K562 (cell line): ENCODE results near the gene SNRPD2. TPM values are rescaled to one million over a fixed set of nuclear protein-coding genes. Genes with fewer than 3 reads are reported as not detected.
A peak's percentile ranks its signal among the peaks of the same experiment; 100 is the strongest.

ENCODE experiments used
- ARID2 ChIP-seq: fragments of 450-650 bp; IDR thresholded peaks from 2 replicates; pipeline ENCODE4 v1.6.1; 2017; ENCODE audit warnings: antibody characterized with exemption, mild to moderate bottlenecking
- BRCA1 ChIP-seq, 2 experiments: fragments of 450-650 bp in 1 of 2; sonication (generic) in 1 of 2; formaldehyde crosslinking in 1 of 2; IDR thresholded peaks; 2 replicates each; pipeline versions ENCODE4 v1.5.0 to v1.6.1; 2017 to 2020; ENCODE audit warnings: mild to moderate bottlenecking in 1 of 2, missing genetic modification reagents in 1 of 2
- ELF1 ChIP-seq: fragments of 200-800 bp; sonication (Bioruptor generic); IDR thresholded peaks from 2 replicates; pipeline ENCODE4 v1.6.1; 2016; ENCODE audit warnings: missing genetic modification characterization, missing compliant biosample characterization
- ELF4 ChIP-seq: fragments of 450-650 bp; formaldehyde crosslinking; IDR thresholded peaks from 2 replicates; pipeline ENCODE4 v1.4.0; 2022; ENCODE audit warnings: missing genetic modification characterization
- JUND ChIP-seq, 2 experiments: IDR thresholded peaks; 2 replicates in 1 of 2; 3 replicates in 1 of 2; pipeline ENCODE4 v1.6.1; 2011; ENCODE audit warnings: borderline replicate concordance in 2 of 2, low read depth in 2 of 2, low read length in 2 of 2, improper control_type of control experiment in 1 of 2, missing biosample characterization in 1 of 2, missing genetic modification characterization in 1 of 2, missing genetic modification reagents in 1 of 2
- NONO ChIP-seq, 2 experiments: fragments of 200-400 bp in 1 of 2; fragments of 450-650 bp in 1 of 2; formaldehyde crosslinking in 1 of 2; IDR thresholded peaks; 2 replicates each; pipeline ENCODE4 v1.6.1; 2017; ENCODE audit warnings: low read depth in 2 of 2, mild to moderate bottlenecking in 2 of 2, moderate library complexity in 2 of 2, low read length in 1 of 2
- RBFOX2 ChIP-seq: fragments of 200-400 bp; formaldehyde crosslinking; IDR thresholded peaks from 2 replicates; pipeline ENCODE4 v1.6.1; 2017; ENCODE audit warnings: low read depth, mild to moderate bottlenecking, low read length, moderate library complexity
- SMARCA4 ChIP-seq: fragments of 450-650 bp; IDR thresholded peaks from 2 replicates; pipeline ENCODE4 v1.6.1; 2016
- TCFL5 ChIP-seq: fragments of 250-450 bp; sonication (Bioruptor Pico); conservative IDR thresholded peaks from 2 replicates; pipeline ENCODE4 v1.6.1; 2021; ENCODE audit warnings: mild to moderate bottlenecking, moderate library complexity, matching md5 sums
- TEAD4 ChIP-seq, 2 experiments: sonication (generic) in 1 of 2; formaldehyde crosslinking in 1 of 2; IDR thresholded peaks; 2 replicates each; pipeline versions ENCODE4 v1.6.1 to v1.8.0; 2012 to 2022; ENCODE audit warnings: borderline replicate concordance in 1 of 2, inconsistent platforms in 1 of 2, low read length in 1 of 2, mild to moderate bottlenecking in 1 of 2, missing genetic modification reagents in 1 of 2
- ZFP36 ChIP-seq: fragments of 150-350 bp; IDR thresholded peaks from 2 replicates; pipeline ENCODE4 v1.6.1; 2018; ENCODE audit warnings: low read length, low read depth; ENCODE audit not compliant: partially characterized antibody
- ZNF140 ChIP-seq: fragments of 250-450 bp; sonication (Bioruptor Pico); IDR thresholded peaks from 2 replicates; pipeline ENCODE4 v1.8.0; 2021; ENCODE audit warnings: moderate library complexity, mild to moderate bottlenecking, inconsistent platforms
- polyA plus RNA-seq, 8 experiments: library from polyadenylated mRNA; depleted of rRNA in 4 of 8; stranded (reverse) in 5 of 8; unstranded in 3 of 8; fragments of >200 nt; fragmentation: Nextera tagmentation in 2 of 8; fragmentation: Illumina TruSeq in 1 of 8; extraction: Ambion mirVana in 2 of 8; extraction: Trizol in 1 of 8; gene quantifications; 2 replicates each; pipeline versions ENCODE4 v1.2.1 to v1.2.3, GENCODE V29; 2011 to 2014; ENCODE audit warnings: inconsistent platforms in 1 of 8, missing spikeins in 1 of 8
- total RNA-seq, 7 experiments: library from RNA; depleted of rRNA in 6 of 7; stranded (reverse); fragments of >200 nt in 6 of 7; fragmentation: Illumina TruSeq in 2 of 7; extraction: Trizol in 2 of 7; gene quantifications; 2 replicates each; pipeline versions ENCODE4 v1.2.1 to v1.2.3, GENCODE V29; 2011 to 2021; ENCODE audit warnings: low replicate concordance in 1 of 7
- TF ChIP-seq, protein P1 (sequence below): sonication (generic); formaldehyde crosslinking; IDR thresholded peaks from 2 replicates; pipeline ENCODE4 v1.5.0; 2020; ENCODE audit warnings: missing genetic modification reagents
- TF ChIP-seq, protein P2 (sequence below): fragments of 200-800 bp; sonication (Bioruptor generic); IDR thresholded peaks from 2 replicates; pipeline ENCODE4 v1.6.1; 2016; ENCODE audit warnings: missing genetic modification characterization, missing compliant biosample characterization
- TF ChIP-seq, protein P3 (sequence below), 2 experiments: fragments of 450-650 bp in 1 of 2; sonication (generic) in 1 of 2; formaldehyde crosslinking in 1 of 2; IDR thresholded peaks in 1 of 2; conservative IDR thresholded peaks in 1 of 2; 2 replicates each; pipeline versions ENCODE4 v1.6.1 to v1.8.1; 2016 to 2023; ENCODE audit warnings: mild to moderate bottlenecking in 2 of 2, moderate library complexity in 2 of 2, inconsistent platforms in 1 of 2, missing genetic modification reagents in 1 of 2
- TF ChIP-seq, protein P4 (sequence below): fragments of 200-800 bp; sonication (Bioruptor generic); IDR thresholded peaks from 2 replicates; pipeline ENCODE4 v1.6.1; 2017; ENCODE audit warnings: missing genetic modification characterization, missing compliant biosample characterization

Gene SNRPD2
- total and polyA plus RNA-seq, 9 of the 15 experiments (the other 6 are each of a cell fraction or from before 2014, with no cell fraction given): 728 to 4,411 (median 1,029) TPM

DNA sequence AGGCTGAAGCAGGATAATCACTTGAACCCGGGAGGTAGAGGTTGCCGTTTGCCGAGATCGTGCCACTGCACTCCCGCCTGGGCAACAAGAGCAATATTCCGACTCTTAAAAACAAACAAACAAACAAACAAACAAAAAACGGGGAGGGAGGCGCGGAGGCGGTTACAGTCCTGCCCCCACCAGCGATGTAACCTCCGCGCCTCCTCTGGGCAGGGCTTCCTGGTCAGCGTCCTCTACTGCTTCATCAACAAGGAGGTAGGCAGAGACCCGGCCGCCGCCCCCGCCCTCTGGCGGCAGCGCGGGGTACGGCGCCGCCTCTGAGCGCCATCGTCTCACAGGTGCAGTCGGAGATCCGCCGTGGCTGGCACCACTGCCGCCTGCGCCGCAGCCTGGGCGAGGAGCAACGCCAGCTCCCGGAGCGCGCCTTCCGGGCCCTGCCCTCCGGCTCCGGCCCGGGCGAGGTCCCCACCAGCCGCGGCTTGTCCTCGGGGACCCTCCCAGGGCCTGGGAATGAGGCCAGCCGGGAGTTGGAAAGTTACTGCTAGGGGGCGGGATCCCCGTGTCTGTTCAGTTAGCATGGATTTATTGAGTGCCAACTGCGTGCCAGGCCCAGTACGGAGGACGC lies 10.2 kb downstream of the SNRPD2 start (continued):
- TF ChIP-seq, protein P1, sequence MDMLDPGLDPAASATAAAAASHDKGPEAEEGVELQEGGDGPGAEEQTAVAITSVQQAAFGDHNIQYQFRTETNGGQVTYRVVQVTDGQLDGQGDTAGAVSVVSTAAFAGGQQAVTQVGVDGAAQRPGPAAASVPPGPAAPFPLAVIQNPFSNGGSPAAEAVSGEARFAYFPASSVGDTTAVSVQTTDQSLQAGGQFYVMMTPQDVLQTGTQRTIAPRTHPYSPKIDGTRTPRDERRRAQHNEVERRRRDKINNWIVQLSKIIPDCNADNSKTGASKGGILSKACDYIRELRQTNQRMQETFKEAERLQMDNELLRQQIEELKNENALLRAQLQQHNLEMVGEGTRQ (CRISPR knock-in tag): no peak
- TF ChIP-seq ARID2 (no peak), TCFL5 (no peak), NONO (IDR thresholded peaks at IDR 0.05; ENCODE audit: low read depth in 2 of 2, low read length in 1 of 2) (0 out of 4 replicates have a peak, but pooled peaks of 1 of the 2 experiments have one; percentile 13), RBFOX2 (peak; percentile 66), ZNF140 (CRISPR knock-in tag) (no peak), JUND (IDR thresholded peaks at IDR 0.05; ENCODE audit: borderline replicate concordance, low read depth, low read length) (peak; percentile 49; the same call in 1 of the 2 replicates), JUND (tag; IDR thresholded peaks at IDR 0.05; ENCODE audit: borderline replicate concordance, low read depth, low read length) (no peak; the same call in 2 of the 3 replicates), SMARCA4 (no peak; the same call in 1 of the 2 replicates), ELF4 (peak; percentile 62; the same call in 1 of the 2 replicates), ZFP36 (peak; percentile 15), BRCA1 (IDR thresholded peaks at IDR 0.05) (no peak), BRCA1 (CRISPR knock-in tag; IDR thresholded peaks at IDR 0.05) (no peak), TEAD4 (IDR thresholded peaks at IDR 0.05; ENCODE audit: low read length) (no peak), TEAD4 (CRISPR knock-in tag; IDR thresholded peaks at IDR 0.05; ENCODE audit: borderline replicate concordance) (no peak), ELF1 (tag) (peak; percentile 61; the same call in 1 of the 2 replicates)
- TF ChIP-seq, protein P2, sequence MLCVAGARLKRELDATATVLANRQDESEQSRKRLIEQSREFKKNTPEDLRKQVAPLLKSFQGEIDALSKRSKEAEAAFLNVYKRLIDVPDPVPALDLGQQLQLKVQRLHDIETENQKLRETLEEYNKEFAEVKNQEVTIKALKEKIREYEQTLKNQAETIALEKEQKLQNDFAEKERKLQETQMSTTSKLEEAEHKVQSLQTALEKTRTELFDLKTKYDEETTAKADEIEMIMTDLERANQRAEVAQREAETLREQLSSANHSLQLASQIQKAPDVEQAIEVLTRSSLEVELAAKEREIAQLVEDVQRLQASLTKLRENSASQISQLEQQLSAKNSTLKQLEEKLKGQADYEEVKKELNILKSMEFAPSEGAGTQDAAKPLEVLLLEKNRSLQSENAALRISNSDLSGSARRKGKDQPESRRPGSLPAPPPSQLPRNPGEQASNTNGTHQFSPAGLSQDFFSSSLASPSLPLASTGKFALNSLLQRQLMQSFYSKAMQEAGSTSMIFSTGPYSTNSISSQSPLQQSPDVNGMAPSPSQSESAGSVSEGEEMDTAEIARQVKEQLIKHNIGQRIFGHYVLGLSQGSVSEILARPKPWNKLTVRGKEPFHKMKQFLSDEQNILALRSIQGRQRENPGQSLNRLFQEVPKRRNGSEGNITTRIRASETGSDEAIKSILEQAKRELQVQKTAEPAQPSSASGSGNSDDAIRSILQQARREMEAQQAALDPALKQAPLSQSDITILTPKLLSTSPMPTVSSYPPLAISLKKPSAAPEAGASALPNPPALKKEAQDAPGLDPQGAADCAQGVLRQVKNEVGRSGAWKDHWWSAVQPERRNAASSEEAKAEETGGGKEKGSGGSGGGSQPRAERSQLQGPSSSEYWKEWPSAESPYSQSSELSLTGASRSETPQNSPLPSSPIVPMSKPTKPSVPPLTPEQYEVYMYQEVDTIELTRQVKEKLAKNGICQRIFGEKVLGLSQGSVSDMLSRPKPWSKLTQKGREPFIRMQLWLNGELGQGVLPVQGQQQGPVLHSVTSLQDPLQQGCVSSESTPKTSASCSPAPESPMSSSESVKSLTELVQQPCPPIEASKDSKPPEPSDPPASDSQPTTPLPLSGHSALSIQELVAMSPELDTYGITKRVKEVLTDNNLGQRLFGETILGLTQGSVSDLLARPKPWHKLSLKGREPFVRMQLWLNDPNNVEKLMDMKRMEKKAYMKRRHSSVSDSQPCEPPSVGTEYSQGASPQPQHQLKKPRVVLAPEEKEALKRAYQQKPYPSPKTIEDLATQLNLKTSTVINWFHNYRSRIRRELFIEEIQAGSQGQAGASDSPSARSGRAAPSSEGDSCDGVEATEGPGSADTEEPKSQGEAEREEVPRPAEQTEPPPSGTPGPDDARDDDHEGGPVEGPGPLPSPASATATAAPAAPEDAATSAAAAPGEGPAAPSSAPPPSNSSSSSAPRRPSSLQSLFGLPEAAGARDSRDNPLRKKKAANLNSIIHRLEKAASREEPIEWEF: no peak
- TF ChIP-seq, protein P3, sequence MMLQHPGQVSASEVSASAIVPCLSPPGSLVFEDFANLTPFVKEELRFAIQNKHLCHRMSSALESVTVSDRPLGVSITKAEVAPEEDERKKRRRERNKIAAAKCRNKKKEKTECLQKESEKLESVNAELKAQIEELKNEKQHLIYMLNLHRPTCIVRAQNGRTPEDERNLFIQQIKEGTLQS (IDR thresholded peaks at IDR 0.05): no peak
- TF ChIP-seq, protein P3 (CRISPR knock-in tag; conservative IDR thresholded peaks at IDR 0.05): no peak
- TF ChIP-seq, protein P4, sequence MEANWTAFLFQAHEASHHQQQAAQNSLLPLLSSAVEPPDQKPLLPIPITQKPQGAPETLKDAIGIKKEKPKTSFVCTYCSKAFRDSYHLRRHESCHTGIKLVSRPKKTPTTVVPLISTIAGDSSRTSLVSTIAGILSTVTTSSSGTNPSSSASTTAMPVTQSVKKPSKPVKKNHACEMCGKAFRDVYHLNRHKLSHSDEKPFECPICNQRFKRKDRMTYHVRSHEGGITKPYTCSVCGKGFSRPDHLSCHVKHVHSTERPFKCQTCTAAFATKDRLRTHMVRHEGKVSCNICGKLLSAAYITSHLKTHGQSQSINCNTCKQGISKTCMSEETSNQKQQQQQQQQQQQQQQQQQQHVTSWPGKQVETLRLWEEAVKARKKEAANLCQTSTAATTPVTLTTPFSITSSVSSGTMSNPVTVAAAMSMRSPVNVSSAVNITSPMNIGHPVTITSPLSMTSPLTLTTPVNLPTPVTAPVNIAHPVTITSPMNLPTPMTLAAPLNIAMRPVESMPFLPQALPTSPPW (CRISPR knock-in tag): peak; percentile 57; the same call in 1 of the 2 replicates
